Mesendoderm (in vitro differentiated cells): ENCODE measurements around the gene RBM39.
"Not testable (repeated sequence)": the region's sequence is repeated elsewhere in the genome, so short reads cannot be mapped to it uniquely, and the experiment has no call there.

Source experiments
- DNase-seq: peaks from one replicate; pipeline ENCODE4 v3.0.0; 2013
- H2AK5ac ChIP-seq: 2 replicates; pipeline ENCODE4 v1.6.1; 2013; ENCODE audit warnings: low read length, inconsistent platforms
- H2BK120ac ChIP-seq: 2 replicates; pipeline ENCODE4 v1.6.1; 2013; ENCODE audit warnings: low read depth, mild to moderate bottlenecking, low read length, moderate library complexity, mixed read lengths
- H2BK15ac ChIP-seq: replicated peaks from 2 replicates; pipeline ENCODE4 v1.6.1; 2013; ENCODE audit warnings: low read depth, mild to moderate bottlenecking, moderate library complexity
- H2BK5ac ChIP-seq: 2 replicates; pipeline ENCODE4 v1.6.1; 2013; ENCODE audit warnings: low read length, inconsistent platforms
- H3K18ac ChIP-seq: 2 replicates; pipeline ENCODE4 v1.6.1; 2013; ENCODE audit warnings: mild to moderate bottlenecking, low read length, mixed read lengths
- H3K23ac ChIP-seq: one replicate; pipeline ENCODE4 v1.6.1; 2013; ENCODE audit warnings: low read length
- H3K27ac ChIP-seq: 2 replicates; pipeline ENCODE4 v1.5.1; 2013; ENCODE audit warnings: low read depth, mild to moderate bottlenecking, inconsistent platforms, low read length, moderate library complexity
- H3K27me3 ChIP-seq: 2 replicates; pipeline ENCODE4 v1.6.1; 2013; ENCODE audit warnings: low read length, control low read depth, mild to moderate bottlenecking, inconsistent platforms; ENCODE audit not compliant: insufficient read depth, poor library complexity
- H3K36me3 ChIP-seq: 2 replicates; pipeline ENCODE4 v1.6.1; 2013; ENCODE audit warnings: low read length, inconsistent platforms; ENCODE audit not compliant: control insufficient read depth, insufficient read depth
- H3K4ac ChIP-seq: one replicate; pipeline ENCODE4 v1.6.1; 2013; ENCODE audit warnings: low read depth, mild to moderate bottlenecking, low read length, moderate library complexity
- H3K4me1 ChIP-seq: 2 replicates; pipeline ENCODE4 v1.6.1; 2013; ENCODE audit warnings: low read depth, low read length, inconsistent platforms; ENCODE audit not compliant: control insufficient read depth
- H3K4me2 ChIP-seq: 2 replicates; pipeline ENCODE4 v1.6.1; 2013; ENCODE audit warnings: low read length
- H3K4me3 ChIP-seq: 2 replicates; pipeline ENCODE4 v1.5.1; 2013; ENCODE audit warnings: mild to moderate bottlenecking, low read length
- H3K56ac ChIP-seq: one replicate; pipeline ENCODE4 v1.6.1; 2013; ENCODE audit warnings: low read length
- H3K79me1 ChIP-seq: 2 replicates; pipeline ENCODE4 v1.6.1; 2013; ENCODE audit warnings: low read length, inconsistent platforms
- H3K79me2 ChIP-seq: 2 replicates; pipeline ENCODE4 v1.6.1; 2013; ENCODE audit warnings: mild to moderate bottlenecking, low read length; ENCODE audit not compliant: control insufficient read depth, insufficient read depth
- H3K9ac ChIP-seq: 2 replicates; pipeline ENCODE4 v1.6.1; 2013; ENCODE audit warnings: low read length, inconsistent platforms
- H4K5ac ChIP-seq: one replicate; pipeline ENCODE4 v1.6.1; 2013; ENCODE audit warnings: low read length
- H4K8ac ChIP-seq: one replicate; pipeline ENCODE4 v1.6.1; 2013; ENCODE audit warnings: low read depth, mild to moderate bottlenecking, control low read depth, low read length, moderate library complexity
- WGBS: extraction: QIAGEN DNeasy Blood & Tissue Kit; methylation state at CpG from one replicate; pipeline ENCODE4 v1.1.7; 2013; ENCODE audit warnings: low lambda C conversion rate, missing lambda C conversion rate; ENCODE audit not compliant: insufficient coverage; ENCODE audit errors: extremely low coverage; 5-methylcytosine and 5-hydroxymethylcytosine counted together

RBM39 gene

GRCh38 chr20:35716330-35716729 is 25.7 kb downstream of the RBM39 start:
- Histone ChIP-seq H4K5ac (no peak overlapping the region), H3K4me1 (no peaks in the 10 kb centered on the region), H3K79me1 (peaks cover 13% of the 10 kb centered on the region), H3K56ac (no peak overlapping the region), H3K18ac (no peak overlapping the region), H2BK15ac (no peak overlapping the region), H3K4ac (no peak overlapping the region), H3K79me2 (peaks cover 23% of the 10 kb centered on the region), H3K23ac (no peak overlapping the region), H3K36me3 (peaks cover 36% of the 10 kb centered on the region), H3K27me3 (no peaks in the 10 kb centered on the region), H2BK120ac (no peak overlapping the region), H2BK5ac (no peak overlapping the region), H3K4me3 (no peak overlapping the region), H3K4me2 (no peak overlapping the region), H3K9ac (no peak overlapping the region), H2AK5ac (no peak overlapping the region), H3K27ac (no peak overlapping the region), H4K8ac (no peak overlapping the region)
- no peak for DNase-seq
- WGBS = no CpG with 5 or more reads among the region's 4 CpGs

- H3K9ac ChIP-seq = no peak overlapping the region
- peaks cover 11% of the 10 kb centered on the region for H3K79me1 ChIP-seq
- peaks cover 19% of the 10 kb centered on the region for H3K79me2 ChIP-seq
- H2BK120ac ChIP-seq = no peak overlapping the region
- H3K27ac ChIP-seq = no peak overlapping the region
- no peak overlapping the region for H3K4me3 ChIP-seq
- no peak overlapping the region for H3K56ac ChIP-seq
- H3K18ac ChIP-seq = no peak overlapping the region
- H3K4me2 ChIP-seq = no peak overlapping the region
- H4K8ac ChIP-seq = no peak overlapping the region
- WGBS = no CpG with 5 or more reads among the region's 2 CpGs
- H4K5ac ChIP-seq = no peak overlapping the region
- no peak overlapping the region for H2BK5ac ChIP-seq
- no peak overlapping the region for H2BK15ac ChIP-seq
- no peaks in the 10 kb centered on the region for H3K4me1 ChIP-seq
- H2AK5ac ChIP-seq = no peak overlapping the region
- H3K27me3 ChIP-seq = no peaks in the 10 kb centered on the region
- no peak overlapping the region for H3K4ac ChIP-seq
- peaks cover 33% of the 10 kb centered on the region for H3K36me3 ChIP-seq
- no peak for DNase-seq
- H3K23ac ChIP-seq = no peak overlapping the region
Observed at GRCh38 chr20:35715652-35716051, 26.4 kb downstream of the RBM39 start.

GRCh38 chr20:35714127-35714526 is 27.9 kb downstream of the RBM39 start:
- H3K79me2 ChIP-seq = peaks cover 17% of the 10 kb centered on the region
- H2BK5ac ChIP-seq = no peak overlapping the region
- no peak overlapping the region for H2BK15ac ChIP-seq
- H3K4me2 ChIP-seq = no peak overlapping the region
- H3K4ac ChIP-seq = no peak overlapping the region
- no peaks in the 10 kb centered on the region for H3K27me3 ChIP-seq
- H3K27ac ChIP-seq = no peak overlapping the region
- H3K9ac ChIP-seq = no peak overlapping the region
- no peak overlapping the region for H3K18ac ChIP-seq
- no peak overlapping the region for H3K56ac ChIP-seq
- H3K4me1 ChIP-seq = no peaks in the 10 kb centered on the region
- WGBS = no CpG with 5 or more reads among the region's 4 CpGs
- no peak overlapping the region for H2AK5ac ChIP-seq
- H3K23ac ChIP-seq = no peak overlapping the region
- H4K8ac ChIP-seq = no peak overlapping the region
- DNase-seq = no peak
- H3K79me1 ChIP-seq = peaks cover 9% of the 10 kb centered on the region
- no peak overlapping the region for H4K5ac ChIP-seq
- H2BK120ac ChIP-seq = no peak overlapping the region
- H3K4me3 ChIP-seq = no peak overlapping the region
- peaks cover 27% of the 10 kb centered on the region for H3K36me3 ChIP-seq

- not testable (repeated sequence) for H4K5ac ChIP-seq, H3K27me3 ChIP-seq, H3K79me1 ChIP-seq, H2BK15ac ChIP-seq, H4K8ac ChIP-seq, H3K27ac ChIP-seq, H3K23ac ChIP-seq, H2BK120ac ChIP-seq, H3K9ac ChIP-seq, H3K4me3 ChIP-seq, H3K4ac ChIP-seq, H2AK5ac ChIP-seq, H3K18ac ChIP-seq, H2BK5ac ChIP-seq, H3K56ac ChIP-seq, H3K4me2 ChIP-seq, DNase-seq, H3K4me1 ChIP-seq
- H3K36me3 ChIP-seq = peaks cover 23% of the 10 kb centered on the region
- peaks cover 17% of the 10 kb centered on the region for H3K79me2 ChIP-seq
- no CpG with 5 or more reads among the region's 9 CpGs for WGBS
Observed at GRCh38 chr20:35713120-35713519, 28.9 kb downstream of the RBM39 start.

- Histone ChIP-seq H2AK5ac (no peak overlapping the region), H3K4me2 (no peak overlapping the region), H4K5ac (no peak overlapping the region), H2BK5ac (no peak overlapping the region), H3K27me3 (no peaks in the 10 kb centered on the region), H3K4ac (no peak overlapping the region), H4K8ac (peak overlapping the region; percentile 13), H3K9ac (no peak overlapping the region), H3K56ac (no peak overlapping the region), H3K27ac (no peak overlapping the region), H3K79me2 (peaks cover 11% of the 10 kb centered on the region), H3K4me3 (no peak overlapping the region), H3K18ac (no peak overlapping the region), H2BK15ac (no peak overlapping the region), H3K36me3 (peaks cover 20% of the 10 kb centered on the region), H3K23ac (no peak overlapping the region), H2BK120ac (no peak overlapping the region), H3K79me1 (peaks cover 9% of the 10 kb centered on the region), H3K4me1 (no peaks in the 10 kb centered on the region)
- no CpG with 5 or more reads among the region's 6 CpGs for WGBS
- DNase-seq = no peak
Observed at GRCh38 chr20:35711588-35712209, 30.4 kb downstream of the RBM39 start.
